Immature natural killer cell (primary cell): ENCODE results near the gene DLGAP5. TPM values are rescaled to one million over a fixed set of nuclear protein-coding genes. Genes with fewer than 3 reads are reported as not detected.

Experiments used
- DNase-seq, 3 donors: peaks; one replicate each; pipeline ENCODE4 v3.0.0; 2022; ENCODE audit warnings: mixed read lengths in 1 of 3
- H3K27ac Mint-ChIP-seq, 6 donors: one replicate each; pipeline ENCODE4 v1.8.0; 2020; ENCODE audit warnings: mixed read lengths in 6 of 6, mild to moderate bottlenecking in 5 of 6, inconsistent platforms in 4 of 6, moderate library complexity in 3 of 6
- H3K27me3 Mint-ChIP-seq, 3 donors: one replicate each; pipeline ENCODE4 v1.8.0; 2020 to 2021; ENCODE audit warnings: low read depth in 3 of 3, mild to moderate bottlenecking in 3 of 3, mixed read lengths in 3 of 3, moderate library complexity in 3 of 3, inconsistent platforms in 1 of 3
- H3K36me3 Mint-ChIP-seq, 3 donors: one replicate each; pipeline ENCODE4 v1.8.0; 2020; ENCODE audit warnings: mixed read lengths in 3 of 3, inconsistent platforms in 2 of 3, mild to moderate bottlenecking in 2 of 3
- H3K4me1 Mint-ChIP-seq, 2 donors: one replicate each; pipeline ENCODE4 v1.8.0; 2020; ENCODE audit warnings: inconsistent platforms in 2 of 2, mild to moderate bottlenecking in 2 of 2, mixed read lengths in 2 of 2, moderate library complexity in 1 of 2
- H3K4me3 Mint-ChIP-seq, 5 donors: one replicate each; pipeline ENCODE4 v1.8.0; 2020; ENCODE audit warnings: mild to moderate bottlenecking in 5 of 5, mixed read lengths in 5 of 5, inconsistent platforms in 3 of 5, moderate library complexity in 3 of 5
- H3K9me3 Mint-ChIP-seq, 6 donors: one replicate each; pipeline ENCODE4 v1.8.0; 2020; ENCODE audit warnings: mild to moderate bottlenecking in 6 of 6, mixed read lengths in 6 of 6, inconsistent platforms in 4 of 6, moderate library complexity in 3 of 6
- polyA plus RNA-seq, 3 donors: library from polyadenylated mRNA; unstranded; fragments of 300-500 nt; fragmentation: Illumina TruSeq; gene quantifications; one replicate each; pipeline ENCODE4 v1.2.3, GENCODE V29; 2021

DLGAP5 gene
- polyA plus RNA-seq, 3 donors from 2014 or later: 0.42 to 0.72 TPM; not detected in 1

DNA sequence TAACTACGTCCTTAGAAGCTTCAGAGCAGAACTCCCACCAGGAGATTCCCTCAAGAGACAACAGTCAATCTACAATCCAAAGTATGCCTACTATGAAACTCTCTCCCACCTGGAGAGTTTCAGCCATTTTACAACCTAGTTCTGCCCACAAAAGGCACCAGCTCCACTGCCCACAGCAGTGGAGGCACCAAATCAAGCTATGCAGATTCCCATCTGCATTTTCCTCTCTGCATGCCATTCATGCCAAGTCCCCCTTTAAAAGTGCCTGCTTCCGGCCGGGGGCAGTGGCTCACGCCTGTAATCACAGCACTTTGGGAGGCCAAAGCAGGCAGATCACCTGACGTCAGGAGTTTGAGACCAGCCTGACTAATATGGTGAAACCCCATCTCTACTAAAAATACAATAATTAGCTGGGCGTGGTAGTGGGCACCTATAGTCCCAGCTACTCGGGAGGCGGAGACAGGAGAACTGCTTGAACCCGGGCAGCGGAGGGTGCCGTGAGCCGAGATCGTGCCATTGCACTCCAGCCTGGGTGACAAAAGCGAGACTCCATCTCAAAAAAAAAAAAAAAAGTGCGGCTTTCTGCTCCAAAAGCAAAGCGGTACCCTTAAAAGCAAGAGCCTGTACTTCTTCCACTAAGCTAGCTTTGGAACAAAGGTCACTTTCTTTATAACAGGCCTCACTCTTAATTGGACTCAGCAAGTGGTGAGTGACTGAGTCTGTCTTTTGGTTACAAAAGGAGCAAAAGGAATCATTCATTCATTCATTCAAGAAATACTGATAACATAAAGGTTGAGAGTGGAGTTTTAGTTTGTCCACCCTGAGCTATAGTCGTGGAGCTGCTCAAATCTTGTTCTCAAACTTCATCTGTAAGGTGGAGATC, 10.1 kb upstream of the DLGAP5 start:
- no peak for DNase-seq
- H3K4me1 Mint-ChIP-seq: no peaks in the 10 kb centered on the region
- no peaks in the 10 kb centered on the region for H3K9me3 Mint-ChIP-seq
- peaks cover 0 to 2% (median 0%) of the 10 kb centered on the region in 3 donors for H3K27me3 Mint-ChIP-seq
- H3K4me3 Mint-ChIP-seq: no peak overlapping the region
- H3K27ac Mint-ChIP-seq: no peak overlapping the region
- H3K36me3 Mint-ChIP-seq: no peaks in the 10 kb centered on the region

DNA sequence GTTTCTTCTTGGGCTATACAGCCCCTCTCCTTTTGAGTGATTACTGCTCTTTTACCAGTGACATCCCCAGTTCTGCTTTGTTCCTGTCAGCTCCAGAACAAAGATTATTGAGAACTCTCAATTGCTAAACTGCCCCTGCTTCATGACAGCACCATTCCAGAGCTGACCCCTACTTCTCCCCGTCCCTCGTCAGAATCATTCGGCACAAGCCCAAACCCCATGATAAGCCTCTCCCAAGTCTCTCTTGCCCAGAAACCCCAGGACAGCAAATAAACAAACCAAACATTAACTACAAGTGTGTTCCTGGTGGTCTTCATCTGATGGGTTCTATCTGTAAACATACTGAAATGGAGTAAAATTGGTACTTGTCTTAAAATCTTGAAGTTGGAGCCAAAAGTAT, 9.3 kb upstream of the DLGAP5 start:
- DNase-seq: no peak
- Mint-ChIP-seq H3K4me3 (no peak overlapping the region), H3K27ac (no peak overlapping the region), H3K27me3 (peaks cover 0 to 2% (median 0%) of the 10 kb centered on the region in 3 donors), H3K9me3 (no peaks in the 10 kb centered on the region), H3K36me3 (no peaks in the 10 kb centered on the region), H3K4me1 (no peaks in the 10 kb centered on the region)

DNA sequence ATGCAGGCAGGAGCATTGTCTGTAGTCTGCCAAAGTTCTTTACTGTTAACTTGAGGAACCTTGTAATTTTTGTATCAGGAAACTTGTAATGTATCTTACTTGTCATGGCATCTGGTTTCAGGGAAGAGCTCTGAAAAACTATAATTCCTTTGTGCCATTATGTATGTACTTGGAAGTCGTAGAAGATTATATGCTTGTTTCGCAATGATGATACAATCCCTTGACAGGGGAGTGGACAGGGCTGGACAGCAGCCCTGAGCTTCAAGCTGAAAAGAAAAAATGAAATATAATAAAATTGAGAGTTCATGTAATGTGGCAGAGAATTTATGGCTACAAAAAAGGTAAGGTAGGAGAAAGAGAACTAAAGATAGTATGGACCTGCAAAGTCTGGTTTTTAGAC, 7.4 kb upstream of the DLGAP5 start:
- no peak for DNase-seq
- no peak overlapping the region for H3K4me3 Mint-ChIP-seq
- H3K36me3 Mint-ChIP-seq: no peaks in the 10 kb centered on the region
- H3K4me1 Mint-ChIP-seq: no peaks in the 10 kb centered on the region
- H3K9me3 Mint-ChIP-seq: no peaks in the 10 kb centered on the region
- H3K27ac Mint-ChIP-seq: no peak overlapping the region
- H3K27me3 Mint-ChIP-seq: peaks cover 0 to 2% (median 0%) of the 10 kb centered on the region in 3 donors

DNA sequence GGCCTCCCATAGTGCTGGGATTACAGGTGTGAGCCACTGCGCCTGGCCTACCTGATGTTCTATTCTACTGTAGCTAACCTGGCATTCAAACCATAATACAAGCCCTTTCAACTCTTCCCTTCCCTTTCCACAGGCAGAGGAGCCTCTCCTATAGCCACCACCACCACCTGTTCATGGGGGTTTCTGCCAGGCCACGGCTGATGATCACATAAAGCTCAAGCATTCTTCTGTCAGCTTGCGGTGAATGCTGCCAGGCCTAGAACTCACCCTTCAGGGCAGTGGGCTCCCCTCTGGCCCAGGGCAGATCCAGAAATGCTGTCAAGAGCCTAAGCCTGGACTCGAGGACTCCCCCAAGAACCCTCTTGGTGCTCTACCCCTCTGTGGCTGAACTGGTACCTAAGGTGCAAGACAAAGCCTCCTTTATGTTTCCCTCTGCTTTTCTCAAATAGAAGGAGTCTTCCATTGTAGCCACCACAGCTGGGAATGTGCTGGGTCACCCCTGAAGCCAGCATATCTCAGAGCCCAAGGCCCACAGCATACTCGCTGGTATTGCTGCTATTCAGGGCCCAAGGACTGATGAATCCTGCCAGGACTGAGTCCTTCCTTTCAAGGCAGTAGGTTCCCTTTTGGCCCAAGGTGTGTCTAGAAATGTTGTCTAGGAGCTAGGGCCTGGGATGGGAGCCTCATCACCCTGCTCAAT, 3.4 kb upstream of the DLGAP5 start:
- Mint-ChIP-seq H3K4me1 (peaks cover 13 to 26% of the 10 kb centered on the region in 2 donors), H3K4me3 (no peak overlapping the region), H3K36me3 (no peaks in the 10 kb centered on the region), H3K9me3 (no peaks in the 10 kb centered on the region), H3K27me3 (peaks cover 0 to 7% (median 2%) of the 10 kb centered on the region in 3 donors), H3K27ac (no peak overlapping the region)
- no peak for DNase-seq

DNA sequence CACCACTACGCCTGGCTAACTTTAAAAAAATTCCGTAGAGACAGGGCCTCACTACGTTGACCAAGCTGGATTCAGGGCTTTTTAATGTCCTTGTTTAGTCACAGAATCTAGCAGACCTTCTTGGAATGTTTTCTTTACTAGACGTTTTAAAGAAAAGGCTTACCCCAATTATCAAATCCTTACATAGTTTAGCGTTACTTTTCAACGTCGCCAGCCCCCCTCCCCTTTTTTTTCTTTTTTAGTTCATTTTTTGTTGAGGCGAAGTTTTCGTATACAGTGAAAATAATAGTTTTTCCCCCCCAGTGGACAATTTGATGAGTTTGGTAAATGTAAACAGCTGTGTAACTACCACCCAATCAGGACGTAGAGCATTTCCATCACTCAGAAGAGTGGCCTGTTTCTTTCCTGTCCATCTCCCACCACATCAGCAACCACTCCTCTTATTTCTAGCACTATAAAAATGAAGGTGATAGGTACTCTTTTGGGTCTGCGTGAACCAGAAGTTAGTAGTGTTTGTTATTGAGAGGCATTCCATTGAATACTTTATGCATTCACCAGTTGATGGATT, 753 bp upstream of the DLGAP5 start:
- H3K27ac Mint-ChIP-seq: peak overlapping the region in 5 of 6 donors; percentile 5 to 82 (median 60)
- no peaks in the 10 kb centered on the region for H3K36me3 Mint-ChIP-seq
- no peaks in the 10 kb centered on the region for H3K9me3 Mint-ChIP-seq
- H3K27me3 Mint-ChIP-seq: peaks cover 0 to 4% (median 2%) of the 10 kb centered on the region in 3 donors
- peak overlapping the region; percentile 89 to 97 (median 93) for H3K4me3 Mint-ChIP-seq
- no peak for DNase-seq
- H3K4me1 Mint-ChIP-seq: peaks cover 13 to 26% of the 10 kb centered on the region in 2 donors

DNA sequence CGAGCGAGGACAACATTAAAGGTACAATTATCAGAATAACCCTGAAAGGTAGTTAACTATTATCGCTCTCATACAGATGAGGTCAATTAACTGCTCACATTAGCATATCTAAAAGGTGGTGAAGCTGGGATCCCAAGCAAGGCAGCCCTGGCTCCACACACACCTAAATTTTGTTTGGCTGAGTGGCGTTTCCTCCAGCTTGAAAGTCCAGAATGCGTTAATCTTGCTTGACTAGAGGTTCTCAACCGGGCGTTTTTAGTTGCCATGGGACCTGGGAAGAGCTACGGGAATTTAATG, 531 bp downstream of the DLGAP5 start:
- H3K4me1 Mint-ChIP-seq: peaks cover 13 to 26% of the 10 kb centered on the region in 2 donors
- H3K9me3 Mint-ChIP-seq: no peaks in the 10 kb centered on the region
- H3K27me3 Mint-ChIP-seq: peaks cover 0 to 4% (median 2%) of the 10 kb centered on the region in 3 donors
- H3K36me3 Mint-ChIP-seq: no peaks in the 10 kb centered on the region
- H3K4me3 Mint-ChIP-seq: peak overlapping the region; percentile 89 to 97 (median 93)
- no peak for DNase-seq
- H3K27ac Mint-ChIP-seq: no peak overlapping the region

DNA sequence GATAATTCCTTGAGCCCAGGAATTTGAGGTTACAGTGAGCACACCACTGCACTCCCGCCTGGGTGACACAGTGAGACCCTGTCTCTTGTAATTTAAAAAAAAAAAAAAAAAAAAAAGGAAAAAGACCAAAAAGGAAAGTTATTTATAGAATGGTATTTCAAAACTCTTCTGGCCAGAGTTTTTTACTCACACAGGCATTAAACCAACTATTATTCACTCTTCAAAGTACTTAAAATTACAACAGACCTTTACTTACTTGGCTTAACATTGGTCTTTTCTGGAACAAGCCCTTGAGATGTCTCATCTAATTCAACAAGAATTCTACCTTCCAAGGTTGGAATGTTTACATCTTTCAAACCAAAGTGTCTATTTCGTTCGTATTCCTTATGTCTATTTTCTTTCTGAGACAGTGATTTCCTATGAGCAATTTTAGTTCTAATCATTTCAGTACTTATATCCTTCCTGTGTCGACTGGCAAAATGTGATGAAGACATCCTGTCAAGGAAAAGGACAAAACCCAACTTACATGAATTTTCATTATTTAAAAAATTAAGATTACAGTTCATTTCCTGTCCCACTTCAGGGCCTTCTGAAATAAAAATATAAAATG, 2.6 kb downstream of the DLGAP5 start:
- no peak overlapping the region for H3K4me3 Mint-ChIP-seq
- DNase-seq: no peak
- no peaks in the 10 kb centered on the region for H3K36me3 Mint-ChIP-seq
- H3K27me3 Mint-ChIP-seq: peaks cover 0 to 4% (median 2%) of the 10 kb centered on the region in 3 donors
- no peaks in the 10 kb centered on the region for H3K9me3 Mint-ChIP-seq
- H3K27ac Mint-ChIP-seq: no peak overlapping the region
- peaks cover 13 to 26% of the 10 kb centered on the region in 2 donors for H3K4me1 Mint-ChIP-seq

DNA sequence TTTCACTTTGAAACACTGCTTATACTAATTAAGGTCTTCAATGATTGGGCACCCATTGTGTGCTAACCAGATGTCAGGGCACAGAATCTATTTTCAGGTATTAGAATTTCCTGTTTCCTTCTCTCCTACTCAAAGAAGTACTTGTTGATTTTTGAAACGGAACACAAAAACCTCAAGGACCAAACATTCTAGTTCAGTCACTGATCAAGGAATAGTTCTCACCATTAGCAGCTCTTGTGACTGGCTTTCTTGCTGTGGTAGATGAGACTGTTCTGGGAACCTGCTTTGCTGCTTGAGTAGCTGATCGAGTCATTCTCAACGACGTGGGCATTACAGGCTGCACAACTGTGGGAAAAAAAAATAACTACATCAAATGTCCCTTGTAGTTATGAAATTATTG, 11.0 kb downstream of the DLGAP5 start:
- Mint-ChIP-seq H3K36me3 (no peaks in the 10 kb centered on the region), H3K4me1 (no peaks in the 10 kb centered on the region), H3K4me3 (no peak overlapping the region), H3K27ac (no peak overlapping the region), H3K27me3 (no peaks in the 10 kb centered on the region), H3K9me3 (no peaks in the 10 kb centered on the region)
- no peak for DNase-seq

DNA sequence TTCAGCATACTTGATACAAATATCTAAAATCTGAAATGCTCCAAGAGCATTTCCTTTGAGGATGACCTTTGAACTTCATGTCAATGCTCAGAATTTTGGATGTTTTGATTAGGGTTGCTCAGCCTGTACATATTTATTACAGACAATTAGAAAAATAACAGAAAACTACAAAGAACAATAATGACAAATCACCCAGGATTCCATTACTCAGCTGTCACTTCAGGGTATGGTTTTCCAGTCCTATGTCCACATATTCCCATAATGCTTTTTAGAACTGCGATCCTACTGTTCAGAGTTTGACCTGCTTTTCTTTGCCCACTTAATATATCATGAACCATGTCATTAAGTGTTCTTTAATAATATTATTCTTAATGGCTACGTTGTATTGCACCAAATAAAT, 11.4 kb downstream of the DLGAP5 start:
- no peaks in the 10 kb centered on the region for H3K9me3 Mint-ChIP-seq
- no peak overlapping the region for H3K4me3 Mint-ChIP-seq
- no peaks in the 10 kb centered on the region for H3K4me1 Mint-ChIP-seq
- H3K27ac Mint-ChIP-seq: no peak overlapping the region
- no peaks in the 10 kb centered on the region for H3K27me3 Mint-ChIP-seq
- no peaks in the 10 kb centered on the region for H3K36me3 Mint-ChIP-seq
- no peak for DNase-seq

DNA sequence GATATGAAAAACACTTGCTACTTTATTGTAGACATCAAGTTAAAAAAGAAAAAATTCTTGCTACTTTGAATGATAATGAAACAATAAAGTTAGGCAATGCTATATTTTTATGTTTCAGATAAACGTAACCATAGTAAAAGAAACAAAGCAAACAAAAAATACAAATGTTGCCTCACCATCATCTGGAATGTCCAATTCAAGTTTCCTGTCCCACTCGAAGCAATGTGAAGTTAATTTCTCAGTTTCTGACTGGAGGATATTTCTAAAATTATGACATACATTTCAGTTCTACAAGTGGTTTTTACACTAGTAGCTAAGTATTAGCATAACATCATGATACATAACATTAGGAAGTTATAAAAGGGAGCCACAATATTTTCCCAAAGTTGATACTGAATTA, 20.9 kb downstream of the DLGAP5 start:
- Mint-ChIP-seq H3K4me1 (no peaks in the 10 kb centered on the region), H3K9me3 (no peaks in the 10 kb centered on the region), H3K4me3 (no peak overlapping the region), H3K27me3 (no peaks in the 10 kb centered on the region), H3K36me3 (no peaks in the 10 kb centered on the region), H3K27ac (no peak overlapping the region)
- no peak for DNase-seq

DNA sequence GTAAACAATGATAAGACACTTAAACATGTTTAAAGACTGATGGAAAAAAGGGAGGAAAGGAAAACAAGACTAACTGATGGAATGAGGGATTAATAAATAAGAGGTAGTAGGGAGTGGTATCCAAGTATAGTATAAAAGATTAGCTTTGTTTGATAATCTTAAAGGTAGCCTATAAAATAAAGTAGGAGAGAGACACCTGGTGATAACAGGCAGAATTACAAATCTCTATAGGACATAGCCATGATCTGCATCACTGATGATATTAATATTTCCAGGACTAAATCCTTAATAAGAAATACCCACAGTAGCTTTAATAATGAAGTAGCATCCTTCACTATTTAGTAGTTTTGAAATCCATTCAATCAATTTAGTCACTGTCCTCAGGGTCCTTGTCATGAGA, 30.4 kb downstream of the DLGAP5 start:
- H3K4me3 Mint-ChIP-seq: no peak overlapping the region
- H3K9me3 Mint-ChIP-seq: no peaks in the 10 kb centered on the region
- peak; percentile 22 to 54 (median 47) for DNase-seq
- peaks cover 0 to 6% (median 0%) of the 10 kb centered on the region in 3 donors for H3K36me3 Mint-ChIP-seq
- H3K4me1 Mint-ChIP-seq: no peaks in the 10 kb centered on the region
- H3K27me3 Mint-ChIP-seq: no peaks in the 10 kb centered on the region
- H3K27ac Mint-ChIP-seq: peak overlapping the region in 3 of 6 donors; percentile 1 to 27 (median 2)

DNA sequence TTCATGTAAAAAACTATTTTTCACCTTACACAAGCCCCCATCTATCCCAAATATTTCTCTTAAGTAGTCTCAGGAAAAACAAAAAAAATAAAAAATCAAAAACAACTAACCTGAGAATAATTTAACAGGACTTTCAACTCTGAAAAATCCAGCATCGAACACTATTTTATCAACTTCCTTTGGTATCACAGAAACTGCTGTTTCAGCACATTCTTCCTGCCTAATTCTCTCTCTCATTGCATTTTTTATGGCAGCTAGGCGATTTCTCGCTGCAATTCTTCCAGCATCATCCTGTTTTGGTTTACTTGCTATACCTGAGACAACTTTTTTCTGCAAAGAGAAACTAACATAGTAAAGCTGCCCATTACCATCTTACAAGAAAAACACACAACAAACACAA, 33.0 kb downstream of the DLGAP5 start:
- peaks cover 0 to 6% (median 0%) of the 10 kb centered on the region in 3 donors for H3K36me3 Mint-ChIP-seq
- no peaks in the 10 kb centered on the region for H3K27me3 Mint-ChIP-seq
- DNase-seq: no peak
- H3K4me1 Mint-ChIP-seq: no peaks in the 10 kb centered on the region
- no peak overlapping the region for H3K27ac Mint-ChIP-seq
- H3K4me3 Mint-ChIP-seq: no peak overlapping the region
- no peaks in the 10 kb centered on the region for H3K9me3 Mint-ChIP-seq

DNA sequence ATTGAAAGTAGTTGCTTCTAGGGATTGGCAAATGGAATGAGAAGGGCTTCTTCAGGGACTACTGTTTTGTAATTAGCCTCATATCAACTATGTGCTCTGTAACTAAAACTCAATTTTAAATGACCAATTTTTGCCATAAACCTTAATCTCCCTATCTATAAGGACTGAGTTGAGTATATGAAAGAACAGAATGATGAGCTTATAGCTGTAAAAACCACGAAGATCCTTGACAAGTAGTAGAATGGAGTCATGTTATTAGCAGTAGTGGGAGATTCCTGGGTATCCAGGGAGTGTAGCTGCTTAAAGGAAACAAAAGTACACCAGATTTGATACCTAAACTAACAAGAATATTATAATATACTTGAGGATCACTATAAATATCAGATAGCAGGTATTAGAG, 34.3 kb downstream of the DLGAP5 start:
- H3K36me3 Mint-ChIP-seq: peaks cover 0 to 6% (median 0%) of the 10 kb centered on the region in 3 donors
- peak overlapping the region in 1 of 6 donors; percentile 3 for H3K27ac Mint-ChIP-seq
- H3K4me3 Mint-ChIP-seq: no peak overlapping the region
- H3K4me1 Mint-ChIP-seq: no peaks in the 10 kb centered on the region
- no peaks in the 10 kb centered on the region for H3K9me3 Mint-ChIP-seq
- no peaks in the 10 kb centered on the region for H3K27me3 Mint-ChIP-seq
- DNase-seq: no peak

DNA sequence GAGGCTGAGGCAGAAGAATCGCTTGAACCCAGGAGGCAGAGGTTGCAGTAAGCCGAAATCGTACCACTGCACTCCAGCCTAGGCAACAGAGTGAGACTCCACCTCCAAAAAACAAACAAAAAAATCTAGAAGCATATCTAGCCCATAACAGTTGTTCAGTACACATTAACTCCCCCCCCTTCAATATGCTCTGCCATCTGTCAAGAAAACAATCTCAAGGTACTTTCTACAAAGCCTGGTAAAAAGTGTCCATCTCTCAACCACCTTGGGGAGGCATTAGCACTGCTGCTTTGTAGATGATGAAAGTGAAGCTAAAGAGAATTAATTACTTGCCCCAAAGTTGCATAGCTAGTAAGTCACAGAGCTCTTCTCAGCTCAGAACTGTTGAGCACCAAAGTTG, 37.4 kb downstream of the DLGAP5 start:
- no peaks in the 10 kb centered on the region for H3K36me3 Mint-ChIP-seq
- no peaks in the 10 kb centered on the region for H3K9me3 Mint-ChIP-seq

More for the DNA sequence above, 37.4 kb downstream of the DLGAP5 start:
- Mint-ChIP-seq H3K4me3 (no peak overlapping the region), H3K27me3 (no peaks in the 10 kb centered on the region), H3K27ac (peak overlapping the region in 2 of 6 donors; percentile 58 to 67), H3K4me1 (no peaks in the 10 kb centered on the region)
- DNase-seq: no peak
